CD4-positive, alpha-beta T cell treated with Interleukin-21 for 1 hour (primary cell): ENCODE results near the gene STAG2.
"Not testable (repeated sequence)": the region's sequence is repeated elsewhere in the genome, so short reads cannot be mapped to it uniquely, and the experiment has no call there.

Experiments used
- DNase-seq: peaks from one replicate; pipeline ENCODE4 v3.0.0-alpha.2; 2020

The STAG2 gene

DNA sequence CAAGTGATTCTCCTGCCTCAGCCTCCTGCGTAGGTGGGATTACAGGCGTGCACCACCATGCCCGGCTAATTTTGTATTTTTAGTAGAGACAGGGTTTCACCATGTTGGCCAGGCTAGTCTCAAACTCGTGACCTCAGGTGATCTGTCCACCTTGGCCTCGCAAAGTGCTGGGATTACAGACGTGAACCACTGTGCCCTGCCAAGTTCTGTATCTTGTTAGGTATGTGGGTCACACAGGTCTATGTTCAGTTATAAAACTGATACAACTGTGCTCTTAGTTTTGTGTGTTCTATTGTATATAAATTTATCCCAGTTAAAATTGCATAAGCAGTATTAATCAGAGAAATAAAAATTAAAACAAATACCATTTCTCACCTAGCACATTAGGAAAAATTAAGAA lies 122.9 kb downstream of the STAG2 start:
- not testable (repeated sequence) for DNase-seq

DNA sequence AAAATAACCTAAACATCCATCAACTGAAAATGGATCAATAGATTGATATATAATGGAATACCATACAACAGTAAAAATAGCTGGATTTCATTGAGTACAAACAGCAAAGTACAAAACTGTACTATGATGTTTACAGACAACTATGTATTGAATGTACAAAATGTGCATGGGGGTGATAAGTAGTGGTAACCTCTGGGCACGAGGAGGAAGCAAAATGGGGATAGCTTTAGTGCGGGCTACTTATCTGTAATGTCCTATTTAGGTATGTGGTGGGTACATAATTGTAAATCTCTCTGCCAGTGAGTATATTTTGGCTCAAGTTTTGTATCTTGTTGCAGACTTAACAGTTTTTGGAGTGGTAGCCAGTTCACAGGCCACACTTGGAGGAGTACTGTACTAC lies 123.6 kb downstream of the STAG2 start:
- DNase-seq: no peak

DNA sequence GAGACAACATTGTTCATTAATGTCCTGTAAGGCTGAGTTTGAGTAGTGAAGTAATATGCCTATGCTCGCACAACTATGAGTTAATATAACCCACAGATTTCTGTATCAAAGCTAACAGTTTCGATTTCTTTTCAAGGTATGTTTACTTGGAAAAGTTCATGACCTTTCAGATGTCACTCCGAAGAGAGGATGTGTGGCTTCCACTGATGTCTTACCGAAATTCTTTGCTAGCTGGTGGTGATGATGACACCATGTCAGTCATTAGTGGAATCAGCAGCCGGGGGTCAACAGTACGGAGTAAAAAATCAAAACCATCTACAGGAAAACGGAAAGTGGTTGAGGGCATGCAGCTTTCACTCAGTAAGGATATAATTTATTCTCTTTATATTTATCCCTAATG lies 124.9 kb downstream of the STAG2 start:
- DNase-seq: peak; percentile 68

GRCh38 chrX:124087000-124087746 lies 125.7 kb downstream of the STAG2 start:
- DNase-seq: no peak

GRCh38 chrX:124093222-124093621 lies 131.7 kb downstream of the STAG2 start:
- no peak for DNase-seq

DNA sequence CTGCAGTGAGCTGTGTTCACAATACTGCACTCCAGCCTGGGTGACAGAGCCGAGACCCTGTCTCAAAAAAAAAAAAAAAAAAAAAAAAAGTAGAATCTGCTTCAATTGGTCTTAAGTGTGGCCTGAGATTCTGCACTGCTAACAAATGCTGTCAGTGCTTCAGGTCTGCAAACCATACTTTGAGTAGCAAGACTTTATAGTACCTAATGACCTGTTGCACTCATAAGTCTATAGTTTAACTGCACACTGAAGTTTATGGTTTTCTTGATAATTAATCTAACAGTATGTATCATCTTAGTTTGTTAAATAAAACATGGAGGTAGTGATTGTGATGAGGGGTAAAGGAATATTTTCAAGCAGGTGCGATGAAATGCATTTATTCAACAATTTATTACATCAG lies 135.6 kb downstream of the STAG2 start:
- no peak for DNase-seq

DNA sequence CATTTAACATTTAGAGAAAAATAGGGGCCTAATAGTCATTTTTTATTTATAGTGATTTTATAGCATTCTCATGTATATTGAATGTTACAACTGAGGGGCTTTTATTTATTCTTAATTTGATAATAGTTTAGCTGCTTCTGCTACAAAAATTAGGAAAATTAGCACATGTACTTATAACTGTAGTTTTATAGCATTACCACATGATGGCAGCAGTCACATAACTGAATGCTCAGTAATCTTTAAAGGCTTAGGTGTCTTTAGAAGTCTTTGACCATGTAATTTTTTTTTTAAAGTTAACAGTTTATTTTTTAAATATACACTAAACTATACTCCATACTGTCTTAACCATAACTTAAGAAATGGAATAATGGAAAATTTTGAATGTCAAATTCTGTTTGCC lies 136.6 kb downstream of the STAG2 start:
- DNase-seq: peak; percentile 37

GRCh38 chrX:124103966-124104365 lies 142.5 kb downstream of the STAG2 start:
- DNase-seq: no peak

DNA sequence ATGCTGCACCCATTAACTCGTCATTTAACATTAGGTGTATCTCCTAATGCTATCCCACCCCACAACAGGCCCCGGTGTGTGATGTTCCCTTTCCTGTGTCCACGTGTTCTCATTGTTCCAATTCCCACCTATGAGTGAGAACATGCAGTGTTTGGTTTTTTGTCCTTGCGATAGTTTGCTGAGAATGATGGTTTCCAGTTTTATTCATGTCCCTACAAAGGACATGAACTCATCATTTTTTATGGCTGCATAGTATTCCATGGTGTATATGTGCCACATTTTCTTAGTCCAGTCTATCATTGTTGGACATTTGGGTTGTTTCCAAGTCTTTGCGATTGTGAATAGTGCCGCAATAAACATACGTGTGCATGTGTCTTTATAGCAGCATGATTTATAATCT lies 143.0 kb downstream of the STAG2 start:
- not testable (repeated sequence) for DNase-seq

- DNase-seq: no peak
These were observed 152.4 kb downstream of the STAG2 start for GRCh38 chrX:124113621-124114600.

DNA sequence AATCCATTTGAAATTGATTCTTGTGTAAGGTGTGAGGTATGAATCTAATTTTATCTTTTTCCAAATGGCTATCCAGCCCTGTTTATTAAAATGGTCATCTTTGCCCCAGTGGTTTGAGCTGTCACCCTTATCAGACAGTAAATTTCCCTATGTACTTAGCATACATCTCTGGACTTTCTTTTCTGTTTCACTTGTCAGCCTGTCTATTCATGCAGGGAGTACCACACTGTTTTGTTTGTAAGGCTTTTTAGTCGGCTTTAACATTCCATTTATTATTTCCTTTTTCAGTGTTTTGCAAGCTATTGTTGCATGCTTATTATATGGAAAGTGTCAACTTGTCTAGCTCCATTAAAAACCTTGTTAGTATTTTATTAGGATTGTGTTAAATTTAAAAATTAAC lies 155.8 kb downstream of the STAG2 start:
- no peak for DNase-seq

- no peak for DNase-seq
These were observed 164.0 kb downstream of the STAG2 start for GRCh38 chrX:124125471-124125870.

GRCh38 chrX:124127496-124127895 lies 166.0 kb downstream of the STAG2 start:
- DNase-seq: no peak

GRCh38 chrX:124132437-124132836 lies 170.9 kb downstream of the STAG2 start:
- not testable (repeated sequence) for DNase-seq

DNA sequence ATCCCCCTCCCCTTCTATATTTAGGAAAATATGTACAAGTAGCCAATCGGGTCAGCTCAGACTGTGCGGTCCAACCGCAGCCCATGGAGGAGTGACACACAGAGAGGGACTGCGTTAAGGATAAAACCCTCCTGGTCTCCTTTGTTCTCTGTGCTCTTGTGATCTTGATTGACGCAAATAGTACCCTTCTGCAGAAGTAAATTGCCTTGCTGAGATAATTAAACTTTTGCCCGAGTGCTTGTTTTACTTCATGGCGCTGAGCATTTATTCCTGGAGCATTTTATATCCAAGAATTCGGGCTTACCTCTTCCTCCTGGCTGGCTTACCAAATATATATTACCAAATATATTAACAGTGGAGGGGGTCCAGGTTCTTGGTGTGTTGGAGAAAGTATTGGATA lies 184.2 kb downstream of the STAG2 start:
- DNase-seq: no peak

GRCh38 chrX:124151195-124151594 lies 189.7 kb downstream of the STAG2 start:
- DNase-seq: no peak
